ENCODE measurements around the gene ORAI3.

Gene ORAI3

DNA sequence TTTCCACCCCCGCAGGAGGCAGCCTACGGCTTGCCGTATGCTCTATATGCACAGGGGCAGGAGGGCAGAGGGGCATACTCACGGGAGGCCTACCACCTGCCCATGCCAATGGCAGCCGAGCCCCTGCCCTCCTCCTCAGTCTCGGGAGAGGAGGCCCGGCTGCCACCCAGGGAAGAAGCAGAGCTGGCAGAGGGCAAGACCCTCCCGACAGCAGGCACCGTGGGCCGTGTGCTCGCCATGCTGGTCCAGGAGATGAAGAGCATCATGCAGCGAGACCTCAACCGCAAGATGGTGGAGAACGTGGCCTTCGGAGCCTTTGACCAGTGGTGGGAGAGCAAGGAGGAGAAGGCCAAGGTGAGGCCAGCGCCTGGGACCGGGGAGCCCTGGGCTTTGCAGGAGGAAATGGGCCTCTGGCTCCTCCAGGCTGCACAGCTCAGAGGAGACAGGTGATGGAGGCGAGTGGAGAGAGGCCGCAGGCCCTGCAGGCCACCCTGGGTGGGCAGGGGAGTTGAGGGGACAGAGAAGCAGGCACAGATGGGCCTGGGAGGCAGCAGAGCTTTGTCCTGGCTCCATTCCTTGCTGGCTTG, 17.3 kb downstream of the ORAI3 start:
- no peak for DNase-seq (ENCODE audit: low spot score)

DNA sequence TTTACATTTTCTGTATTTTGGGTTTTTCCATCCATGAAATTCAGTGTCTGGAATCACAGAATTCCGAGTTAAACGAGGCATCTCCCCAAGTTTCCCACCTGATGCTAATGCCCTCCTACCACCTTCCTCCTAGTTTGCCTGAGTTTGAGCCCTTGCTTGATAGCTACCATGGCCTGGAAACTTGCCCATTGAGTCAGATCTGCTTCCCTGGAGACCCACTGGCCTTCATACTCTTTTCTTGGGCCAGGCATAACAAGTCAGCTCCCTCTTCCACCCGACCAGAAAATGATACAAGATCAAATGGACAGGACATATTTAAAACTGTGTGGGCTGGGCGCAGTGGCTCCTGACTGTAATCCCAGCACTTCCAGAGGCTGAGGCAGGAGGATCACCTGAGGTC, 18.9 kb downstream of the ORAI3 start:
- DNase-seq (ENCODE audit: low spot score) = no peak

DNA sequence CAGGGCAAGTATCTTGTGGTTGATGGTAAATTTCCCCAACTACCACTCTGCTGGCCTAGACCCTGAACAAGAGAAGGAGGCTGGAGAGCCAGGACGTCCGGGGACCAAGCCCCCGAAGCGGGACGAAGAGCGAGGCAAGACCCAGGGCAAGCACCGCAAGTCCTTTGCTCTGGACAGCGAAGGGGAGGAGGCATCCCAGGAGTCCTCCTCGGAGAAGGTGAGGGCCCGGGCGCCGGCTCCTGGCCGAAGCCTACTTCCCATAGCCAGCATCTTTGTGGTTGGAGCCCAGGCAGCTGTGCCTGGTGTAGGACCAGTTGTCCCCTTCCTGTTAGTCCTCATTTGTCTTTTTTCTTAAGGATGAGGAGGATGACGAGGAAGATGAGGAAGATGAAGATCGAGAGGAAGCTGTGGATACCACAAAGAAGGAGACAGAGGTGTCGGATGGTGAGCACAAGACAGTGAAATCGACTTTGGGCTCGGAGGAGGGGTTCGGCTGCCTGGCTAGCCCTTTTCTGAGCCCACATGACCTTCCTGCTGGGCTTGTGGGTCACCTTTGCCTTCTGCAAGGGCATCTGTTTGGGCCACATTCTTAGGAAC, 20.5 kb downstream of the ORAI3 start:
- DNase-seq (ENCODE audit: low spot score) = no peak

DNA sequence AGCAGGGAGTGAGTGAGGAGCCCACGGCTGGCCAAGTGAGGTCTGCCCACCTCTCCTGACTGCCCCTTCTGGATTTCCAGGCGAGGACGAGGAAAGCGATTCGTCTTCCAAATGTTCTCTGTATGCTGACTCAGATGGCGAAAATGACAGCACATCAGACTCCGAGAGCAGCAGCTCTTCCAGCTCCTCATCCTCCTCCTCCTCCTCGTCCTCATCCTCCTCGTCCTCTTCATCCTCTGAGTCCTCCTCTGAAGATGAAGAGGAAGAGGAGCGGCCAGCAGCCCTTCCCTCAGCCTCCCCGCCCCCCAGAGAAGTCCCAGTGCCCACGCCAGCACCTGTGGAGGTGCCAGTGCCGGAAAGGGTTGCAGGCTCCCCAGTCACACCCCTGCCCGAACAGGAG, 22.4 kb downstream of the ORAI3 start:
- DNase-seq (ENCODE audit: low spot score) = no peak

DNA sequence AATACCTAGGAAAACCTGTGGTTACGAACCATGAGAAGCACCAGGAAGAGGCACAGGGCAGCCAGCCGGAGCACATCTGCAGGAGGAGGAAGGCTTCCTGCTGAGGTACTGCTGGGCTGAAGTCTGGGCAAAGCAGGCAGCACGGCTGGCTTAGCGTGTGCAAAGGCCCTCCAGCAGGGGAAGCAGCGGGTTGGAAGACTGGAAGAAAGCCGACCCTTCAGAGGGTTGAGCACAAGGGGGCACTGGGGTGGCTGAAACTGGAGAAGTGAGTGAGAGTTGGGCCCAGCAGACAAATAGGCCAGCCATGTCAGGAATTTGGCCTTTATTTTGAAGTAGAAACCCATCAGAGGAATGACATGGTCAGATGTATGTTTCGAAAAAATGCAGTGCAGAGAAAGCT, 24.0 kb downstream of the ORAI3 start:
- no peak for DNase-seq (ENCODE audit: low spot score)

DNA sequence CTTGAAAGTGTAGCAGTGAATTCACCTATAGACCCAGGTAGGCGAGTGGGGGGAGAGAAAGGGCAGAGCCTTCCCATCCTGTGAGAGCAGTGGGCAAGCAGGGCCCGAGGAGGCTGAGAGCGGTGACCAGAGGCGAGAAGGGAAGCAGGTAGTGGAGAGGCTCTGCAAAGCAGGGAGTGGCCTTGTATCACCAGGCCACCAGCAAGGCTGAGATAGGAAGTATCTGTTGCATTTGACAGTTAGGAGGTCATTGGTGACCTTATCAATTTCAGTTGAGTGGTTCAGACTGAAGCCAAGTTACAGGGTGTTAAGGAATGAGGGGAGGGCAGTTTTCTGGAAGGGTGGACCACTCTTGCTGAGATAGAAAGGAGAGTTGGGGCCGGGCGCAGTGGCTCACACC, 25.5 kb downstream of the ORAI3 start:
- DNase-seq (ENCODE audit: low spot score) = no peak

DNA sequence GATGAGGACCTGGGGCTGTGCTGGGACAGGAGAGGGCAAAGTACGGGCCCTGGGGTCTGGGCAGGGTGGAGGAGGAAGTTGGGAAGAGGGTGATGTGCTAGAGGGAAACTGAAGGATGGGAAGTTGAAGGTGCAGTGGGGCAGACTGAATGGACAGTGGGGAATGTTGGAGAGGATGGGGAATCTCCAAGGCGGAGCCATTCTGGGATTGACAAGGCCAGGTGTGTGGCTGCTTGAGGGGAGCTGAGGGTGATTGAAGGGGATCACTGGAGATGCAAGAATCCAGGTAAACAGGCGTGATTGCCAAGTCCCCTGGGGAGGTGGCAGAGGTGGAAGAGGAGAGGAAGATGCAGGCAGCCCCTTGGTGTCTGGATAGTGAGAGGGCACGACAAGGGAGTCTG, 27.6 kb downstream of the ORAI3 start:
- no peak for DNase-seq (ENCODE audit: low spot score)

DNA sequence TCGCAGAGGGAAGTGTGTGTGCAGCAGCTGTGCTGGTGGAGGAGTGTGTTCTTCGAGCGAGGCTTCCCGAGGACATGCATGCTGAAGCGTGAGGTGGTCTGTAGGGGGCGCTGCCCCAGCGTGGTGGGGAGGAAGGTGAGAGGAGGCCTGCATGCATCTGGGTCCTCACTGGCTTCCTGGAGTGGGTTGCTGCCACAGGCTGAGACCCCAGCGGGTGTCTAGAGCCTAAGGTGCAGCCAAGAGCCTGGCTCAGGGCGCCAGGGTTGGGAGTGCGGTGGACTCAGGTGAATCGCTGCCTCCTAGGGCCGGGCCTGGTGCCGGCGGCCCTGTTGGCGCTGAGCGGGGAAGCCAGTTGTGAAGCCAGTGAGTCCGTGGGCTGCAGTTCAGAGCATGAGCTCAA, 28.6 kb downstream of the ORAI3 start:
- no peak for DNase-seq (ENCODE audit: low spot score)

DNA sequence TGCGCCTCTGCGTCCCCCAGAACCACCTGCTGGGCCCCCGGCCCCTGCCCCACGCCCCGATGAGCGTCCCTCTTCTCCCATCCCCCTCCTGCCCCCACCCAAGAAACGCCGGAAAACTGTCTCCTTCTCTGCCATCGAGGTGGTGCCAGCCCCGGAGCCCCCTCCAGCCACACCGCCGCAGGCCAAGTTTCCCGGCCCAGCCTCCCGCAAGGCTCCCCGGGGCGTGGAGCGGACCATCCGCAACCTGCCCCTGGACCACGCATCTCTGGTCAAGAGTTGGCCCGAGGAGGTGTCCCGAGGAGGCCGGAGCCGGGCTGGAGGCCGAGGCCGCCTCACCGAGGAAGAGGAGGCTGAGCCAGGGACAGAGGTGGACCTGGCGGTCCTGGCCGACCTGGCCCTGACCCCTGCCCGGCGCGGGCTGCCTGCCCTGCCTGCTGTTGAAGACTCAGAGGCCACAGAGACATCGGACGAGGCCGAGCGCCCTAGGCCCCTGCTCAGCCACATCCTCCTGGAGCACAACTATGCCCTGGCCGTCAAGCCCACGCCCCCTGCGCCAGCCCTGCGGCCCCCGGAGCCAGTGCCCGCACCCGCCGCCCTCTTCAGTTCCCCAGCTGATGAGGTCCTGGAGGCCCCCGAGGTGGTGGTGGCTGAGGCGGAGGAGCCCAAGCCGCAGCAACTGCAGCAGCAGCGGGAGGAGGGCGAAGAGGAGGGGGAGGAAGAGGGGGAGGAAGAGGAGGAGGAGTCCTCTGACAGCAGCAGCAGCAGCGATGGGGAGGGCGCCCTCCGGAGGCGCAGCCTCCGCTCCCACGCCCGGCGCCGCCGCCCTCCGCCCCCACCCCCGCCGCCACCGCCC, 30.5 kb downstream of the ORAI3 start:
- no peak for DNase-seq (ENCODE audit: low spot score)

DNA sequence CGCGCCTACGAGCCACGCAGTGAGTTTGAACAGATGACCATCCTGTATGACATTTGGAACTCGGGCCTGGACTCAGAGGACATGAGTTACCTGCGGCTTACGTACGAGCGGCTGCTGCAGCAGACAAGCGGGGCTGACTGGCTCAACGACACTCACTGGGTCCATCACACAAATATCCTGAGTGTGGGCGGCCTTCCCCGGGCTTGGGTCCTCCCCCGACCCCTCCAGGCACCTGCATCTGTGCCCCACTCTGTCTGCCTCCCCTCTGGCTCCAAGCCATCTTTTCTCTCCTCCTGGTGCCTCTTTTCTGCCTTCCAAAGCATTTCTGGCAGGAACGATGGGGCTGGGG, 31.1 kb downstream of the ORAI3 start:
- no peak for DNase-seq (ENCODE audit: low spot score)

DNA sequence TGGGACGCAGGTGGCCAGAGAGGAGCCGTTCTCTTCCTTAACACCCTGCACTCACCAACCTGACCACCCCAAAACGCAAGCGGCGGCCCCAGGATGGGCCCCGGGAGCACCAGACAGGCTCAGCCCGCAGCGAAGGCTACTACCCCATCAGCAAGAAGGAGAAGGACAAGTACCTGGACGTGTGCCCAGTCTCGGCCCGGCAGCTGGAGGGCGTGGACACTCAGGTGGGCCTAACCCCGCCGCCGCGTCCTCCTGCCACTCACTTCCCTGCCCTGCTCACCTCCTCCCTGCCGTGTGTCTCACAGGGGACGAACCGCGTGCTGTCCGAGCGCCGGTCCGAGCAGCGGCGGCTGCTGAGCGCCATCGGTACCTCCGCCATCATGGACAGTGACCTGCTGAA, 31.6 kb downstream of the ORAI3 start:
- DNase-seq (ENCODE audit: low spot score) = no peak

DNA sequence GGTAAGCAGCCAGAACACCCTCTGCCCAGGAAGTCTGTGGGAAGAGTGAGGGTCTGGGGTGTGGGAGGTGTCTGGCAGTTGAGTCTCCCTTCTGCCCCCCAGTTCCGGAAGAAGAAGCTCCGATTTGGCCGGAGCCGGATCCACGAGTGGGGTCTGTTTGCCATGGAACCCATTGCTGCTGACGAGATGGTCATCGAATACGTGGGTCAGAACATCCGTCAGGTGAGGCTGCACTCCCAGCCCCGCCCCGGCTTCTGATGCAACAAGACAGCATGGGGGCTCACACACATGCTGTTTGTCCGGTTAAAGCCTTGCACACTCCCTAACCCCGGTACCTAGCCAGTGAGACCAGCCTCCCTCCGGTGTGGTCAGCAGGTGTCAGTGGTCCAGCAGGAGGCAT, 32.1 kb downstream of the ORAI3 start:
- DNase-seq (ENCODE audit: low spot score) = no peak

DNA sequence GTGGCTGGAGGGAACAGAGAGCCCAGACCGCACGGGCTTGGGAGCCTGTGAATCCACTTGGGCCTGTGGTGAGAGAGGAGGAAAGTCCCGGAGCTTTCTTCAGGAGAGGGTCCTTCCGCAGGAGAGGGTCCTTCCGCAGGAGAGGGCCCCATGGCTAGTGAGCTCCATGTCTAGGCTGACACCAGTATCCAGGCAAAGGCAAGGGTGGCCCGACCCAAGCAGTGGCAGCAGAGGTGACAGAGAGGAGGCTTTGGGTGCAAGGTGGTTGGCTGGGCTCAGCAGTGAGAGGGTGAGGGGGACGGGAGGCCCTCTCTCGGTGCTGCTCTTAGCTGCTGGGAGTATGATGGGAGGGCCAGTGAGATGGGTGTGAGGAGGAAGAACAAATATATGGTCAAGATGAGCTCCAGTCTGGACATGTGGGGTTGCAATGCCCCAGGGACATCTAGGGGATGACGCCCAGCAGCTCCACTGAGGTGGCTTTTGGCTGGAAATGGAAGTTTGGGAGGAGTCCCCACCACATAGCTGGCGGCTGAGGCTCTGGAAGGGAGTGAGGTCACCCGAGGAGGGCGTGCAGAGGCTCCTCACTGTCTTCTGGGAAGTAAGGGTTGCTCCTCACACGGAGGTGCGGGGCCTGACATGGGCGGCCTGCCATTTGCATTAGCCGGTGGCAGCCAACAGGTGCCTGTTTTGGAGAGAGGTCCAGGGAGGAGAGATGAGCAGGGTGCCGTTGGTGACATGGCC, 33.9 kb downstream of the ORAI3 start:
- DNase-seq (ENCODE audit: low spot score) = no peak

DNA sequence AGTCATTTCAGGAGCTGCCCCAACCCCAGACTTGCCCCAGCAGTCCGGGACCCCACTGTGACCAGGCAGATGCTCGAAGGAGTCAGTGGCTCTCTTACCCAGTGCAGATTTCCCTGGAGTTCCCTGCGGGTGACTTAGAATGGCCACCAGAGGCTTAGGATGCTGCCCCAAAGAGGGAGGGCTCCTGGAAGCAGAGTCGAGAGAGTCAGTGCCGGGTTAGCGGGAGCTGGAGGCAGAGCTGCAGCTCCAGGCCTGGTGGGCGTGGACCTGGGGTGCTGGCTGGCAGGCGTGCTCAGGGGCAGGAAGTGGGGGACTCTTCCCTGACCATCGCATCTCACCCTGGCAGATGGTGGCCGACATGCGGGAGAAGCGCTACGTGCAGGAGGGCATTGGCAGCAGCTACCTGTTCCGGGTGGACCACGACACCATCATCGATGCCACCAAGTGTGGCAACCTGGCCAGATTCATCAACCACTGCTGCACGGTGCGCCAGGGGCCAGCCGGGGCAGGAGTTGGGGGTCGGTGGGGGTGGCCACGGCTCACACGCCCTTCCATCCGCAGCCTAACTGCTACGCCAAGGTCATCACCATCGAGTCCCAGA, 34.5 kb downstream of the ORAI3 start:
- no peak for DNase-seq (ENCODE audit: low spot score)

DNA sequence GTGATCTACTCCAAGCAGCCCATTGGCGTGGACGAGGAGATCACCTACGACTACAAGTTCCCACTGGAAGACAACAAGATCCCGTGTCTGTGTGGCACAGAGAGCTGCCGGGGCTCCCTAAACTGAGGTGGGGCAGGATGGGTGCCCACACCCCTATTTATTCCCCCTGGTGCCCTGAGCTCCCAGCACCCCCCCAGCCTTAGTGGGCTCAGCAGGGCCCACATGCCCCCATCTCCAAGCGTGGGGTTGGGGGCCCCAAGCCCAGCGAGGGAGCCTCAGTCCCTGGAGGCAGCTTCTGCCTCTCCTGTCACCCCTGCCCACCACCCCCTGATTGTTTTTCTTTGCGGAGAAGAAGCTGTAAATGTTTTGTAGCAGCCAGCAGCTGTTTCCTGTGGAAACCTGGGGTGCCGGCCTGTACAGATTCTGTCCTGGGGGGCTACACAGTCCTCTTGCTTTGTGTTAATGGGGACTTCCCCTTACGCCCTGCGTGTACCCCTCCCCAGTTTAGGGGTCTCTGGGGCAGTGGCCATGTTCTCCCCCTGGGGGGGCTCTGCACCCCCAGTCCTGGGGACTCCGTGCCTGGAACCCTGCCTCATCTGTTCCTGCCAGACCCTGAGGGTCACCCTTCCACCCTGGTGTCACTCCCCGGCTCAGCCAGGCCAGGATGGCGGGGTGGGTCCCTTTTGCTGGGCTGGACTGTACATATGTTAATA, 35.2 kb downstream of the ORAI3 start:
- DNase-seq (ENCODE audit: low spot score) = no peak

DNA sequence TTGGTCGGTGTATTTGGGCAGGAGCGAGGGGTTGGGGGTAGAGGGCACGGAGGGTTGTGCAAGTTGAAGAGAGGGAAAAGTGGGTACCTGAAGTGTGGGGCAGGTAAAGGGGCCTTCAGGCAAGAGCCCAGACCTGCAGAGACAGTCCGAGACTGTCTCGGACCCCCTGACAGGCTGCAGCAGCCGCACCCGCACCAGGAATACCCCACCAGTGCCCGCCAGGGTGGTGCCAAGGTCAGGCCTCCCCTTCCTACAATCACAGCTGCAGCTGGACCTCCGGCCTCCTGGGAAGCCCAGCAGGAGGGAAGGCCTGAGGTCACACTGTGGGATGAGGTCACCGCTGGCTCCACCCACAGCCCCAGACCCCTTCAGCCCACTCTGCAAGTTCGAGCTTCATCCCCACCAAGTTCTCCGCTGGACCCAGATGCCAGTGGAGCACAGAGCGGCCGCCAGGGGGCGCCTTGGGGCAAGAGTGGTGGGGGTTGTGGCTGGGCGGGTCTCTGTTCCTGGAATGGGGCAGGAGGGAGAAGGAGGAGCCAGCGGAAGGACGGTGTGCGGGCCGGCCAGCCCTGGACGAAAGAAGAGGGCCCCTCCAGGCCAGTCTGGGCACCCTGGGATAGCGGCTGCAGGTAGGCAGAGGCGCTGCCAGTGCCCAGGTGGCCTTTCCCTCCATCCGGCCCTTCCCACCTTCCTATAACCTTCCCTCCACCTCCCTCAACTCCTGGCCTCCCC, 36.0 kb downstream of the ORAI3 start, which contains the start of gene HSD3B7:
Gene HSD3B7 (plus strand): TSS at position 539 of the 732 bp plus-strand sequence. CDS start 452 bp downstream, outside the sequence.
- peak; percentile 69 for DNase-seq (ENCODE audit: low spot score)

DNA sequence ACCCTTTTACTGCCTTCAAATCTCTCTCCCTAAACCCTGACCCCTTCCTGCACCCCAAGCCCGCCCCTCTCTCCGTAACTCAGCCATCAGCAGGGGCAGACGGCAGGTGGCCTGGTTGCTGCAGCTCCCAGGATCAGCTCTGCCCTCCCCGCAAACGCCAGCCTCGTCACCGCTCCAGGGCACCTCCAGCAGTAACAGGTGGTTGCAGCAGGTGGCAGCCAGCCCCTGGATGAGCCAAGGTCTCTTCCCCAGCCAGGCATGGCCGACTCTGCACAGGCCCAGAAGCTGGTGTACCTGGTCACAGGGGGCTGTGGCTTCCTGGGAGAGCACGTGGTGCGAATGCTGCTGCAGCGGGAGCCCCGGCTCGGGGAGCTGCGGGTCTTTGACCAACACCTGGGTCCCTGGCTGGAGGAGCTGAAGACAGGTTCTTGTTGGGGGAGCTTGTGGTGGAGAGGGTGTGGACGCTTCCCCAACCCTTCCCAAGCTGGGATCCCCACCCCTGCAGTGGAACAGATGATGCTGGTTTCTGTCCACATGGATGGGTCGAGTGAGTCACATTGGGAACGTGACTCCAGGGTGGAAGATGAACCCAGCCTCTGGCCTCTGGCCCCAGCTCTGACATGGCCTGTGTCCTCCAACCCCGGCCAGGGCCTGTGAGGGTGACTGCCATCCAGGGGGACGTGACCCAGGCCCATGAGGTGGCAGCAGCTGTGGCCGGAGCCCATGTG, 36.7 kb downstream of the ORAI3 start:
- DNase-seq (ENCODE audit: low spot score) = no peak

DNA sequence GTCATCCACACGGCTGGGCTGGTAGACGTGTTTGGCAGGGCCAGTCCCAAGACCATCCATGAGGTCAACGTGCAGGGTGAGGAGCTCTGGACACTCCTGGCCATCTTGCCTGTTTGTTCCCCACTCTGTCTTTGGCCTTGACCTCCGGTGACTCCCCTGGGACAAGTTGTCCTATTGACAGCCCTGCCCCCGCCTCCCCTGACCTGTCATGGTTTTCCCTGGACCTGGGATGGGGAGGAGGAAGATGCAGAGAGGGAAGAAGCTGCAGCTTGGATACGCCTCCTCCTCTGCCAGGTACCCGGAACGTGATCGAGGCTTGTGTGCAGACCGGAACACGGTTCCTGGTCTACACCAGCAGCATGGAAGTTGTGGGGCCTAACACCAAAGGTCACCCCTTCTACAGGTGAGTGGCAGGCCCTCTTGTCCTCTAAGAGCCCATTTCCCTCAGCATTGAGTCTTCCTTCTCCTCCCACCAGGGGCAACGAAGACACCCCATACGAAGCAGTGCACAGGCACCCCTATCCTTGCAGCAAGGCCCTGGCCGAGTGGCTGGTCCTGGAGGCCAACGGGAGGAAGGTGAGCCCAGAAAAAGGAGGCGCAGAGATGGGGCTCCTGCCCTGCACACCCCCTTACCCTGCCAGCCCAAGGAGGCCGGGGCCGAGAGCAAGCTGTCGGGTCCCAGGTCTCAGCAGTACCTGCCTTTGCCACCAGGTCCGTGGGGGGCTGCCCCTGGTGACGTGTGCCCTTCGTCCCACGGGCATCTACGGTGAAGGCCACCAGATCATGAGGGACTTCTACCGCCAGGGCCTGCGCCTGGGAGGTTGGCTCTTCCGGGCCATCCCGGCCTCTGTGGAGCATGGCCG, 37.5 kb downstream of the ORAI3 start:
- no peak for DNase-seq (ENCODE audit: low spot score)
